Dermis lymphatic vessel endothelial cell (primary cell): ENCODE results near the gene OGFOD1. TPM values are rescaled to one million over a fixed set of nuclear protein-coding genes. Genes with fewer than 3 reads are reported as not detected.

Experiments
- total RNA-seq: library from RNA; depleted of rRNA; stranded (reverse); fragments of >200 nt; gene quantifications from 2 replicates; pipeline ENCODE4 v1.2.1, GENCODE V29; 2014

The OGFOD1 gene
- total RNA-seq = 42.3 and 73.3 TPM in 2 replicates

DNA sequence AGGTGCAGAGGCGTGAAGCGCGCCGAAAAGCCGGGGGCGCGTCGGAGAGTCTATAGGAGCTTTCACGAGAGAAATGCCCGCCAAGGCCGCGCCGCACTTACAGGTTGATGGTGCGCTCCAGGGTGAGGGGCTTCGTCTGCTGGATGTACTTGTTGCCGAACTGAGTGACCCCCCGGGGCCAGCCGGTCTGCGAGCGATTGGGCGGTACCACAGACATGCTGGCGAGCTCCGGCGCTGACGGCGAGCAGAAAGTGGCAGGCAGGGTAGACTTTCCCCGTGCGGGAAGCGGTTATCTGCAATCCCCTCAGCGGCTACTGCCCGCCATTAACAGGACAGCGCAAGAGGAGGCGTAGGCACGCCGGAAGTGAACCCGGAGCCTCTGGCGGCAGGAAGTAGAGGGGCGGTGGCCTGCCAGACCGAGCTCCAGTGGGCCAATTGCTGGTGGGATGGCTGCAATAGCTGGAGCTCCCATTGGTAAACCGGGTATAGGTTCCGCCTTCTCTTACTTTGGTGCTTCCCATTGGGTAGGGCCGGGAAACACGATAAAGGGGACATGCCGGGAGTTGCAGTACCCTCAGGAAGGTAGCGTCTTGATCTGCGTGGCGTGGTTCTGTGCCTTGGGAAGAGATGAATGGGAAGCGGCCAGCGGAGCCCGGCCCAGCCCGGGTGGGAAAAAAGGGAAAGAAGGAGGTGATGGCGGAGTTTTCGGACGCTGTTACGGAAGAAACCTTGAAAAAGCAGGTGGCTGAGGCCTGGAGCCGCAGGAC is at the start of gene OGFOD1, which contains the start of gene NUDT21:
TSS of gene OGFOD1 (plus strand) at position 569 of the 767 bp plus-strand sequence. CDS start at position 628, 59 bp downstream.
TSS of gene NUDT21 (minus strand) at position 347 of the 767 bp plus-strand sequence. CDS start at position 217, 130 bp downstream.

DNA sequence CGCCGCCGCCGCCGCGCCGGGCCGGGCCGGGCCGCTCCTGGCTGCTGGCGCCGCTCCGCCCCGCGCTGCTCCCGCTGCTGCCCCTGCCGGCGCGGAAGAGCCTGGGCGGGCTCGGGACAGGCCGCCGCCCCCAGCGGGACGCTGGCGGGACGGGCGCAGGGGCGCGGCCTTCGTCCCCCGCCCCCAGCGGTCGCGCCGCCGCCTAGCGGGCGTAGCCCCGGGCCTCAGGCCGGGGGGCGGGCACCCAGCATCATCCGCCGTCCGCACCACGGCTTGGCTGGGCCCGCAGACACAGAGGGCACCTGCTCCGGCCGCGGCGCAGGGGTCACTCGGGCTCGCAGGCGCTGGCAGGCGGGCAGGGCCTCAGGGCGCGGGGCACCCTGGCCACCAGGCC is 25.9 kb upstream of the OGFOD1 start, which contains the start of gene AMFR:
TSS of gene AMFR (minus strand) at position 107 of the 394 bp plus-strand sequence. CDS start 218 bp downstream, outside the sequence.

DNA sequence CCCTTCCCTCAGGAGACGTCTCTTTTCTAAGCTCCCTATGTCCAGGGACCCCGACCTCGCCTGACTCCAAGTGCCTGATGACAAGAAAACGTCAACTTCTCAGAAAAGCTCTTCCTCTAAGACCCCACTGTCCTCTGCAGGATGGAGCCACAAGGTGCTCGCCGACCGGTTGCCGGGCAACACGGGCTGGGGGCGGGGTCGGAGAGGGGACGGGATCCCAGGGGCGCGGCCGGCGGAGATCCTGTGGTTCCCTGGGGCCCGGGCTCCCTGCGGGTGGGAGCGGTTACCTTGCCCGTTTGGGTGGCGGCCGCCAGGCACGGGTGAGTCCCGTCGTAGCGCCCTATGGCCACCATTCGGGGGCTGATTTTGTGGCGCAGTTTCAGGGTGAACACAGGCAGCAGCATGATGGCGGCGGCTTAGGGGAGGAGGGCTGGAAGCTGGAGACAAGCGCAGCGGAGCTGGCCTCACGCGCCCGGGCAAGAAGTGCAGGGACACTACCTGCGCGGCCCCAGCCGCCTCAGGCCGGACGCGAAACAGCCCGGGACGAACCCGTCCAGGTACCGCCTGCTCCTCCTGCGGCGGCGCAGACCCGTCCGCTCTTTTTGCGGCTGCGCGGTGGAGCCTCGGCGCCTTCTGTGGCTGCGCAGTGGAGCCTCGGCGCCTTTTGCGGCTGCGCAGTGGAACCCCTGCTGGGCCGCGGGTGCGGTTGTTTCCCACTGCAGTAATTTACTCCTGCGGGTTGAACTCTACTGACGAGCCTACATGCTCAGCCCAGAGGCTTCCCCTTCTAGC is 68.3 kb downstream of the OGFOD1 start, which contains the start of gene BBS2:
TSS of gene BBS2 (minus strand) at position 566 of the 792 bp plus-strand sequence. CDS start at position 404, 162 bp downstream.

Other genes starting within 250 kb of the OGFOD1 start
- 283 and 317 TPM in 2 replicates for gene AMFR, start 26.0 kb upstream of the OGFOD1 start, total RNA-seq
- gene NUDT21, start 222 bp upstream of the OGFOD1 start, total RNA-seq = 82.9 and 91.3 TPM in 2 replicates
- gene BBS2, start 68.5 kb downstream of the OGFOD1 start, total RNA-seq = 45.8 and 55.3 TPM in 2 replicates
- not detected in 2 replicates for gene MT4, start 113.5 kb downstream of the OGFOD1 start, total RNA-seq
- not detected in 2 replicates for gene MT3, start 138.0 kb downstream of the OGFOD1 start, total RNA-seq
- 8.3 and 11.2 TPM in 2 replicates for gene MT2A, start 157.0 kb downstream of the OGFOD1 start, total RNA-seq
- gene MT1E, start 174.2 kb downstream of the OGFOD1 start, total RNA-seq = 10.4 and 25.5 TPM in 2 replicates
- gene MT1M, start 181.1 kb downstream of the OGFOD1 start, total RNA-seq = 0.43 and 0.54 TPM in 2 replicates
- gene MT1A, start 187.1 kb downstream of the OGFOD1 start, total RNA-seq = 0.43 TPM in 1 of 2 replicates, not detected in the other
- not detected in 2 replicates for gene MT1B, start 200.3 kb downstream of the OGFOD1 start, total RNA-seq
- gene MT1F, start 206.4 kb downstream of the OGFOD1 start, total RNA-seq = 0.22 and 0.34 TPM in 2 replicates
- 0.22 TPM in 1 of 2 replicates, not detected in the other for gene MT1G, start 216.5 kb downstream of the OGFOD1 start, total RNA-seq
- not detected in 2 replicates for gene MT1H, start 218.3 kb downstream of the OGFOD1 start, total RNA-seq
- 8.6 and 8.7 TPM in 2 replicates for gene MT1X, start 230.9 kb downstream of the OGFOD1 start, total RNA-seq